ENCODE data around the gene OAS2. TPM values are rescaled to one million over a fixed set of nuclear protein-coding genes. Genes with fewer than 3 reads are reported as not detected.

The OAS2 gene, protein sequence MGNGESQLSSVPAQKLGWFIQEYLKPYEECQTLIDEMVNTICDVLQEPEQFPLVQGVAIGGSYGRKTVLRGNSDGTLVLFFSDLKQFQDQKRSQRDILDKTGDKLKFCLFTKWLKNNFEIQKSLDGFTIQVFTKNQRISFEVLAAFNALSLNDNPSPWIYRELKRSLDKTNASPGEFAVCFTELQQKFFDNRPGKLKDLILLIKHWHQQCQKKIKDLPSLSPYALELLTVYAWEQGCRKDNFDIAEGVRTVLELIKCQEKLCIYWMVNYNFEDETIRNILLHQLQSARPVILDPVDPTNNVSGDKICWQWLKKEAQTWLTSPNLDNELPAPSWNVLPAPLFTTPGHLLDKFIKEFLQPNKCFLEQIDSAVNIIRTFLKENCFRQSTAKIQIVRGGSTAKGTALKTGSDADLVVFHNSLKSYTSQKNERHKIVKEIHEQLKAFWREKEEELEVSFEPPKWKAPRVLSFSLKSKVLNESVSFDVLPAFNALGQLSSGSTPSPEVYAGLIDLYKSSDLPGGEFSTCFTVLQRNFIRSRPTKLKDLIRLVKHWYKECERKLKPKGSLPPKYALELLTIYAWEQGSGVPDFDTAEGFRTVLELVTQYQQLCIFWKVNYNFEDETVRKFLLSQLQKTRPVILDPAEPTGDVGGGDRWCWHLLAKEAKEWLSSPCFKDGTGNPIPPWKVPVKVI
- total RNA-seq = 10 to 100 TPM in 3 of 4 donors, 1 to 10 TPM in 1; 8.3 to 35.6 (median 10.9) TPM

DNA sequence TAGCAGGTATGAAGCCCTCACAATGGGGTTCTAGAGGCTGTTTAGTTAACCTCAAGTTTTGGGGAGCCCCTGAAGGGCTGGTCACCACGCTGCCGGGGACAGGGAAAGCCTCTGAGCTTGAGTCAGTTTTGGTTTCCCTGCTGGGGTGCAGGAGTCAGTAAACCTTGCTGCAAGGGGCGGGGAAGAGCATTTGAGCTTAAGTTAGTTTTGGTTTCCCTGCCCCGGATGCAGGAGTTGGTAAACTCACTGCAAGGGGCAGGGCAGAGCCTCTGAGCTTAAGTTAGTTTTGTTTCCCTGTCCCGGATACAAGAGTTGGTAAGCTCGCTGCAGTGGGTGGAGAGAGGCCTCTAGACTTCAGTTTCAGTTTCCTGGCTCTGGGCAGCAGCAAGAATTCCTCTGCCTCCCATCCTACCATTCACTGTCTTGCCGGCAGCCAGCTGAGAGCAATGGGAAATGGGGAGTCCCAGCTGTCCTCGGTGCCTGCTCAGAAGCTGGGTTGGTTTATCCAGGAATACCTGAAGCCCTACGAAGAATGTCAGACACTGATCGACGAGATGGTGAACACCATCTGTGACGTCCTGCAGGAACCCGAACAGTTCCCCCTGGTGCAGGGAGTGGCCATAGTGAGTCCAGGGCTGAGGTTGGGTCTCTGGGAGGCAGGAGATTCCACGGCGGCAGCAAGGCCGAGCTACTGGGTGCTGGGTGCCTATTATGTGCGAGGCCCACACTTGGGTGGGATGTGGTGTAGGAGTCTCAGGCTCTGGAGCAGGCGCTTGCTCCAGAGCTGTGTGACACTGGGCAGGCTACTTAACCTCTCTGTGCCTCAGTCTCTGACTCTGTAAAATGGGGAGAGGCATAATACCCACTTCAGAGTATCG lies at the start of gene OAS2:
Gene OAS2 (plus strand): TSS at position 357 of the 878 bp plus-strand sequence. CDS start 90 bp downstream, at position 447.
- peaks cover 17 to 34% (median 18%) of the 10 kb centered on the region in 3 donors for H3K4me1 ChIP-seq
- H3K36me3 ChIP-seq = no peaks in the 10 kb centered on the region
- H3K4me3 ChIP-seq = peak within 1 kb of the TSS; percentile 55 to 77 (median 56)
- DNase-seq = peak; percentile 34
- intact Hi-C loops (cut with DNase I) = no loop called here
- H3K27ac ChIP-seq = peak within 1 kb of the TSS; percentile 92 to 96 (median 94)
- H3K9me3 ChIP-seq = peaks cover 0 to 7% (median 0%) of the 10 kb centered on the region in 3 donors
- WGBS, 2 donors = 10 to 14% methylated on average over 10 to 15 of the region's 19 CpGs
- no peaks in the 10 kb centered on the region for H3K27me3 ChIP-seq
- TF ChIP-seq, protein P1, sequence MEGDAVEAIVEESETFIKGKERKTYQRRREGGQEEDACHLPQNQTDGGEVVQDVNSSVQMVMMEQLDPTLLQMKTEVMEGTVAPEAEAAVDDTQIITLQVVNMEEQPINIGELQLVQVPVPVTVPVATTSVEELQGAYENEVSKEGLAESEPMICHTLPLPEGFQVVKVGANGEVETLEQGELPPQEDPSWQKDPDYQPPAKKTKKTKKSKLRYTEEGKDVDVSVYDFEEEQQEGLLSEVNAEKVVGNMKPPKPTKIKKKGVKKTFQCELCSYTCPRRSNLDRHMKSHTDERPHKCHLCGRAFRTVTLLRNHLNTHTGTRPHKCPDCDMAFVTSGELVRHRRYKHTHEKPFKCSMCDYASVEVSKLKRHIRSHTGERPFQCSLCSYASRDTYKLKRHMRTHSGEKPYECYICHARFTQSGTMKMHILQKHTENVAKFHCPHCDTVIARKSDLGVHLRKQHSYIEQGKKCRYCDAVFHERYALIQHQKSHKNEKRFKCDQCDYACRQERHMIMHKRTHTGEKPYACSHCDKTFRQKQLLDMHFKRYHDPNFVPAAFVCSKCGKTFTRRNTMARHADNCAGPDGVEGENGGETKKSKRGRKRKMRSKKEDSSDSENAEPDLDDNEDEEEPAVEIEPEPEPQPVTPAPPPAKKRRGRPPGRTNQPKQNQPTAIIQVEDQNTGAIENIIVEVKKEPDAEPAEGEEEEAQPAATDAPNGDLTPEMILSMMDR (IDR thresholded peaks at IDR 0.05) = no peak
- peak in 2 of 4 donors; percentile 82 to 88 for TF ChIP-seq POLR2A (IDR thresholded peaks at IDR 0.05)

DNA sequence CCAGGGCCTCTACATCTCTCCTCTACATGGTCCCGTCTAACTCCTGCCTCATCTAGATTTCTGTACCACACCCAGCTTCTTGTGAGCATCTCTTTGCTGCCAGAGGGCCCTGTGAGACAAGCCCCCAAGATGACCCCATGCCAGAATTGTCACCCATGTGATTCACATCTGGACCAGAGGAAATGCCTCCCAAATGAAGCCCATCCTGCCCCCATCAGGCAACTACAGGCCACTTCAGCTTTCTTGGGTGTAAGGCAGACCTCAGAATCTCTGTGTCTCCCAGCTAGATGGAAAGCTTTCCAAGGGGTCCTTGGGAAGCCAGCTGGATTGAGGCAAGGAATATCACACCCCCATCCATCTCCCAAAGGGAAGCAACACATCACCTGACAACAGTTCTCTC lies 49.3 kb upstream of the OAS2 start:
- TF ChIP-seq, protein P1 (IDR thresholded peaks at IDR 0.05) = no peak
- TF ChIP-seq POLR2A (IDR thresholded peaks at IDR 0.05) = no peak
- no peaks in the 10 kb centered on the region for H3K27me3 ChIP-seq
- no peaks in the 10 kb centered on the region for H3K36me3 ChIP-seq
- no peak overlapping the region for H3K27ac ChIP-seq
- H3K4me3 ChIP-seq = no peak overlapping the region
- intact Hi-C loops (cut with DNase I) = no loop called here
- DNase-seq = no peak
- WGBS, 2 donors = 88 to 94% methylated on average over 1 of the region's 1 CpG
- H3K4me1 ChIP-seq = peaks cover 0 to 24% (median 2%) of the 10 kb centered on the region in 3 donors
- no peaks in the 10 kb centered on the region for H3K9me3 ChIP-seq

DNA sequence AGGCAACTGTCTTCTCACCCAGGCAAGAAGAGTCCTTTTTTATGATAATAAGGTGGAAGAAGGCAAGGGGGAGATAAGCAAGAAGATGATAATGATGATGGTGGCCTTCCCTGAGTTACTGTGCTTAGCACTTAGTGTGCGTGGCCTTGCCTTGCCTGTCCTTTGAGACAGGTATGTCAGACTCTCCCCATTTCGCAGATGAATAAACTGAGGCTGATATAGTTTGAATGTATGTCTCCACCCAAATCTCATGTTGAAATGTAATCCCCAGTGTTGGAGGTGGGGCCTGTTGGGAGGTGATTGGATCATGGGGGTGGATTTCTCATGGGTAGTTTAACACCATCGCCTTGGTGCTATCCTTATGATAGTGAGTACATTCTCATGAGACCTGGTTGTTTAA lies 48.6 kb upstream of the OAS2 start:
- no peak for TF ChIP-seq POLR2A (IDR thresholded peaks at IDR 0.05)
- TF ChIP-seq, protein P1 (IDR thresholded peaks at IDR 0.05) = no peak
- H3K36me3 ChIP-seq = no peaks in the 10 kb centered on the region
- intact Hi-C loops (cut with DNase I) = no loop called here

DNA sequence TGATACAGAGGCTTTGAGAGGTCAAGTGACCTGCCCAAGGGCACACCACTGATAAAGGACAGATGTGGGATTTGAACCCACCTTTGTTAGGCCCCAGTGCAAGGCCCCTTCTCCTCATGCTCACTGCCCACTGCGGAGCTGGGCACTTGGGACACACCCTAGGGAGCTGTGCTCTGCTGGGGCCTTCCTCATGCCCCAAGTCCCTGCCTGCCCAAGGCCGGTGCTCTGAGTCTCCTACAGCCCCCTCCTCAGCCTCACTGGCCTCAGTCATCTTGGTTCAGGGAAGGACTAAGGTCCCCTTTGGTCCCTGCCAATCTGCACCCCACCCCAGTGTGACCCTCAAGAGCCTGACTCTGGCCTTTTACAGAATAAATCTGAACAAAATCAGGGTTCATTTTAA lies 48.0 kb upstream of the OAS2 start:
- Histone ChIP-seq H3K9me3 (no peaks in the 10 kb centered on the region), H3K27ac (no peak overlapping the region), H3K36me3 (no peaks in the 10 kb centered on the region), H3K27me3 (no peaks in the 10 kb centered on the region), H3K4me1 (peaks cover 0 to 18% (median 2%) of the 10 kb centered on the region in 3 donors), H3K4me3 (no peak overlapping the region)
- WGBS, 2 donors = 80 to 93% methylated on average over 1 to 2 of the region's 2 CpGs
- intact Hi-C loops (cut with DNase I) = no loop called here
- DNase-seq = no peak
- TF ChIP-seq, protein P1 (IDR thresholded peaks at IDR 0.05) = no peak
- TF ChIP-seq POLR2A (IDR thresholded peaks at IDR 0.05) = no peak

More for the DNA sequence above, 48.6 kb upstream of the OAS2 start:
- WGBS, 2 donors = 91 to 100% methylated on average over 3 of the region's 3 CpGs
- Histone ChIP-seq H3K27me3 (no peaks in the 10 kb centered on the region), H3K27ac (no peak overlapping the region), H3K4me1 (peaks cover 0 to 23% (median 2%) of the 10 kb centered on the region in 3 donors), H3K9me3 (no peaks in the 10 kb centered on the region), H3K4me3 (no peak overlapping the region)
- DNase-seq = no peak
